Lower leg skin (tissue), 4 donors: ENCODE results near the gene MPHOSPH10. TPM values are rescaled to one million over a fixed set of nuclear protein-coding genes. Genes with fewer than 3 reads are reported as not detected.

Source experiments
- DNase-seq, 2 donors: peaks; one replicate each; pipeline ENCODE4 v3.0.0-alpha.2; 2019; ENCODE audit warnings: low spot score in 2 of 2
- H3K4me3 ChIP-seq: fragments of 200-600 bp; sonication (generic); 2 replicates; pipeline ENCODE4 v1.5.1; 2017; ENCODE audit warnings: mild to moderate bottlenecking, low read depth; ENCODE audit not compliant: poor library complexity, severe bottlenecking
- POLR2A ChIP-seq, 2 donors: fragments of 450-650 bp; IDR thresholded peaks; one replicate each; pipeline ENCODE4 v1.6.1; 2016 to 2017; ENCODE audit warnings: antibody characterized with exemption in 2 of 2, mild to moderate bottlenecking in 1 of 2, moderate library complexity in 1 of 2
- WGBS, 2 donors: methylation state at CpG; one replicate each; pipeline ENCODE4 v1.1.5; 2018; 5-methylcytosine and 5-hydroxymethylcytosine counted together
- intact Hi-C: fragments of 100-400 bp; cut with DNase I; formaldehyde crosslinking; loops from one replicate; pipeline ENCODE4 v1.15.0; 2023; ENCODE audit warnings: low total_unique reads
- total RNA-seq, 4 donors: library from RNA; depleted of rRNA; stranded (reverse); fragments of >200 nt; gene quantifications; one replicate each; pipeline ENCODE4 v1.1.0, GENCODE V29; 2016
- TF ChIP-seq, protein P1 (sequence below), 3 donors: fragments of 450-650 bp; IDR thresholded peaks; one replicate each; pipeline ENCODE4 v1.5.1; 2016; ENCODE audit warnings: antibody characterized with exemption in 3 of 3, mild to moderate bottlenecking in 3 of 3, moderate library complexity in 2 of 3

MPHOSPH10 gene
- total RNA-seq, 4 donors from 2014 or later = 19.0 to 28.1 (median 21.8) TPM

DNA sequence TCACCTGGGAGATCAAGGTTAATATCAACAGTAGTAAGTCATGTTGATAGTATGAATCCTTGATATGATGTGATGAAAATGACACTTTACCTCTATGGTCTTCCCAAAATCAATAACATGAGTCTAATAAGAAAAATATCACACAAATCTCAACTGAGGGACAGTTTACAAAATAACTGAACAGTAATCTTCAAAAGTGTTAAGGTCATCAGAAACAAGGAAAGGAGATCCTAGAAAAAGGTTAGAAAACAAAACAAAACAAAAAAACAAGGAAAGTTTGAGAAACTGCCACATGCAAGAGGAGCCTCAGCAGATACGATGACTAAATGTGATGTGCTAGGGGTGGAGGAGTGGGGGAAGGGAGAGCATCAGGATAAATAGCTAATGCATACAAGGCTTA, 16.6 kb upstream of the MPHOSPH10 start:
- WGBS, 2 donors = 88 to 96% methylated on average over 1 of the region's 1 CpG
- no peak overlapping the region for H3K4me3 ChIP-seq
- DNase-seq = no peak
- intact Hi-C loops = no loop called here
- no peak for TF ChIP-seq POLR2A (IDR thresholded peaks at IDR 0.05)
- TF ChIP-seq, protein P1, sequence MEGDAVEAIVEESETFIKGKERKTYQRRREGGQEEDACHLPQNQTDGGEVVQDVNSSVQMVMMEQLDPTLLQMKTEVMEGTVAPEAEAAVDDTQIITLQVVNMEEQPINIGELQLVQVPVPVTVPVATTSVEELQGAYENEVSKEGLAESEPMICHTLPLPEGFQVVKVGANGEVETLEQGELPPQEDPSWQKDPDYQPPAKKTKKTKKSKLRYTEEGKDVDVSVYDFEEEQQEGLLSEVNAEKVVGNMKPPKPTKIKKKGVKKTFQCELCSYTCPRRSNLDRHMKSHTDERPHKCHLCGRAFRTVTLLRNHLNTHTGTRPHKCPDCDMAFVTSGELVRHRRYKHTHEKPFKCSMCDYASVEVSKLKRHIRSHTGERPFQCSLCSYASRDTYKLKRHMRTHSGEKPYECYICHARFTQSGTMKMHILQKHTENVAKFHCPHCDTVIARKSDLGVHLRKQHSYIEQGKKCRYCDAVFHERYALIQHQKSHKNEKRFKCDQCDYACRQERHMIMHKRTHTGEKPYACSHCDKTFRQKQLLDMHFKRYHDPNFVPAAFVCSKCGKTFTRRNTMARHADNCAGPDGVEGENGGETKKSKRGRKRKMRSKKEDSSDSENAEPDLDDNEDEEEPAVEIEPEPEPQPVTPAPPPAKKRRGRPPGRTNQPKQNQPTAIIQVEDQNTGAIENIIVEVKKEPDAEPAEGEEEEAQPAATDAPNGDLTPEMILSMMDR (IDR thresholded peaks at IDR 0.05) = no peak

DNA sequence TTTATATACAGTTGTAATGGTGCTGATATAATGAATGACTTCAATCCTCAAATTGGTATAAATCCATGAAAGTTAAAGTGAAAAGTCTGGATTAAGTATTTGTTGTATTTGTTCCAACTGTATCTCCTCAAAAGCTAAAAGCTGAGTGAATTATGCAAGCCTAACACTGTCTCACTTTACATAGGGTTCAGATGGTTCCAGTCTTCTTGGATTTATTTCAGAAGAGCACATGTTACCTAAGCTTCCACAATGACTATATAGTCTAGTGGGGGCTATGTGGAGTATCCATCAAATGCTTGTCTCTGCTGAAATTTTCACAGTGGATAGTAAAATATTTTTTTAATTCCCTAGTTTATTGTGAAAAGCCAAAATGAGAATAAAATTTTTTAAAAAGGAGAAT, 13.4 kb upstream of the MPHOSPH10 start:
- no peak overlapping the region for H3K4me3 ChIP-seq
- intact Hi-C loops = no loop called here
- no peak for DNase-seq
- TF ChIP-seq, protein P1 (IDR thresholded peaks at IDR 0.05) = no peak
- TF ChIP-seq POLR2A (IDR thresholded peaks at IDR 0.05) = no peak

DNA sequence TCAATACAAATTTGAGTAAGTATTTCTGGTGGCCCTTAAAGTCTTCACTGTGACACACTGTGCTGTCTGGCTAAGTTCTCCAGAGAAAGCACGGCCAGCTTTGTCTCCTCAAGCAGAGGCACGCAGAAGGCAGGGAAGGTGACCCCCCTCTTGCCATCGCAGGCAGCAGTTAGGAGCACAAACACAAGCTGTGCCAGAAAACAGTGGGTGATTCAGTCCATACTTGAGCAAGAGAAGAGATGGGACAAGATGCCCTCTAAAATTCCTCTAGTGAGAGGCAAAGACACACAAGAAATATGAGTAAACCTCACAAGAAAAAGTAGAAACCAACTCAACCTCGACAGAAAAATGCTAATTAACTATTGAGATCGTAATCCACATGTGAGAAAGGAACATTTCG, 10.2 kb upstream of the MPHOSPH10 start:
- intact Hi-C loops = no loop called here
- no peak for DNase-seq
- no peak for TF ChIP-seq POLR2A (IDR thresholded peaks at IDR 0.05)
- TF ChIP-seq, protein P1 (IDR thresholded peaks at IDR 0.05) = no peak
- 63 to 80% methylated on average over 6 of the region's 6 CpGs for WGBS, 2 donors
- H3K4me3 ChIP-seq = no peak overlapping the region

DNA sequence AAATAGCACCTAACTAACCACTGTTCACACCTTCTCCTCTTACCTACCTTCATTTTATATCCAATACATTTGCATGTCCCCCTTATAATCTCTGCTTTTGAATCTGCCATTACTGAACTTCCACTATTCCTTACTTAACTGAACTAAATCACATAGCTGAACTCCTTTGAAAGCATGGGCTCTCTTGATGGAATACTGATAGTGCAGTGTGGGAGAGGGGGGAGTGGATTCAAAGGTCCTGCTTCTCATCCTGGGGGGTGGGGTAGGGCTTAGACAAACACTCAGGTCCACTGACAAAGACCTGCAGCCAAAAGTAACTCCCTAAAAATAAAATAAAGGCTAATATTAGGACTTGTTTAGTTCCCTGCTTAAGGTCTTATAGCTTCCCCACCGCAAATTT, 9.0 kb upstream of the MPHOSPH10 start:
- DNase-seq = no peak
- WGBS, 2 donors = 86 to 96% methylated on average over 1 of the region's 1 CpG
- no peak for TF ChIP-seq POLR2A (IDR thresholded peaks at IDR 0.05)
- TF ChIP-seq, protein P1 (IDR thresholded peaks at IDR 0.05) = no peak
- intact Hi-C loops = no loop called here
- H3K4me3 ChIP-seq = no peak overlapping the region

DNA sequence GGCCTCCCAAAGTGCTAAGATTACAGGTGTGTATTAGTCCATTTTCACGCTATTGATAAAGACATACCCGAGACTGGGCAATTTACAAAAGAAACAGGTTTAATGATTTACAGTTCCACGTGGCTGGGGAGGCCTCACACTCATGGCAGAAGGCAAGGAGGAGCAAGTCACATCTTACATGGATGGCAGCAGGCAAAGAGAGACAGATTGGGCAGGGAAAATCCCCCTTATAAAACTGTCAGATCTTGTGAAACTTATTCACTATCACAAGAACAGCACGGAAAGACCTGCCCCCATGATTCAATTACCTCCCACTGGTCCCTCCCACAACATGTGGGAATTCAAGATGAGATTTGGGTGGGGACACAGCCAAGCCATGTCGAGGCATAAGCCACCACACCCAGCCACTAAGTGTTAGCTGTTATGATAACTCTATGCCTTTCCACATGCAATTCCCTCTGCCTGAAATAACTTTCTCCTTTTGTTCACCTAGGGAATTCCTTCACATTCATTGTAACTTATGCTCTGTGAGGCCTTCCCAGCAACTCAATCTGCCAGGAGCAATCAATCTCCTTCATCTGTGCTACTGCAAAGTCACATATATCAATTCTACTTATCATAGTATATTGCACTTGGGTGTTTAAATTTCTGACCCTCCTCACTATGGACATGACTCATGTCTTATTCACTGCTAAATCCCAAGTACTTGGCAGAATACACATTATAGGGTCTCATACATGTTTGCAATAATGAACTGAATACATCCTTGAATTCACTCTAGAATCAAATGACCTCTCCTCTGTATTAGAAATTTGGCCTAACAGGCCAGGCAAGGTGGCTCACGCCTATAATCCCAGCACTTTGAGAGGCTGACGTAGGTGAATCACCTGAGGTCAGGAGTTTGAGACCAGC, 7.8 kb upstream of the MPHOSPH10 start:
- DNase-seq = no peak
- 86% methylated on average over 7 of the region's 7 CpGs for WGBS, 2 donors
- intact Hi-C loops = no loop called here
- H3K4me3 ChIP-seq = no peak overlapping the region
- TF ChIP-seq, protein P1 (IDR thresholded peaks at IDR 0.05) = no peak
- no peak for TF ChIP-seq POLR2A (IDR thresholded peaks at IDR 0.05)
